HEK293T (cell line): Measurements from ENCODE around the gene HERC3.

Experiments used
- ARNT ChIP-seq: fragments of 450-650 bp; IDR thresholded peaks from 2 replicates; pipeline ENCODE4 v1.6.1; 2017; ENCODE audit warnings: mild to moderate bottlenecking
- BHLHE40 ChIP-seq: fragments of 450-650 bp; IDR thresholded peaks from 2 replicates; pipeline ENCODE4 v1.6.1; 2016; ENCODE audit warnings: mild to moderate bottlenecking, moderate library complexity, borderline replicate concordance
- ELF4 ChIP-seq: fragments of 450-650 bp; IDR thresholded peaks from 2 replicates; pipeline ENCODE4 v1.6.1; 2017; ENCODE audit warnings: antibody characterized with exemption
- FOXK2 ChIP-seq: fragments of 450-650 bp; IDR thresholded peaks from 2 replicates; pipeline ENCODE4 v1.6.1; 2016; ENCODE audit warnings: mild to moderate bottlenecking
- FOXM1 ChIP-seq: fragments of 450-650 bp; IDR thresholded peaks from 2 replicates; pipeline ENCODE4 v1.6.1; 2017; ENCODE audit warnings: mild to moderate bottlenecking, borderline replicate concordance
- HDGF ChIP-seq: fragments of 450-650 bp; IDR thresholded peaks from 2 replicates; pipeline ENCODE4 v1.6.1; 2017; ENCODE audit warnings: antibody characterized with exemption, borderline replicate concordance
- NFRKB ChIP-seq: fragments of 450-650 bp; IDR thresholded peaks from 2 replicates; pipeline ENCODE4 v1.6.1; 2016; ENCODE audit warnings: mild to moderate bottlenecking, moderate library complexity
- PKNOX1 ChIP-seq: fragments of 450-650 bp; IDR thresholded peaks from 2 replicates; pipeline ENCODE4 v1.6.1; 2016
- SP1 ChIP-seq: fragments of 450-650 bp; IDR thresholded peaks from 2 replicates; pipeline ENCODE4 v1.6.1; 2017
- TARDBP ChIP-seq: fragments of 450-650 bp; IDR thresholded peaks from 2 replicates; pipeline ENCODE4 v1.6.1; 2016

DNA sequence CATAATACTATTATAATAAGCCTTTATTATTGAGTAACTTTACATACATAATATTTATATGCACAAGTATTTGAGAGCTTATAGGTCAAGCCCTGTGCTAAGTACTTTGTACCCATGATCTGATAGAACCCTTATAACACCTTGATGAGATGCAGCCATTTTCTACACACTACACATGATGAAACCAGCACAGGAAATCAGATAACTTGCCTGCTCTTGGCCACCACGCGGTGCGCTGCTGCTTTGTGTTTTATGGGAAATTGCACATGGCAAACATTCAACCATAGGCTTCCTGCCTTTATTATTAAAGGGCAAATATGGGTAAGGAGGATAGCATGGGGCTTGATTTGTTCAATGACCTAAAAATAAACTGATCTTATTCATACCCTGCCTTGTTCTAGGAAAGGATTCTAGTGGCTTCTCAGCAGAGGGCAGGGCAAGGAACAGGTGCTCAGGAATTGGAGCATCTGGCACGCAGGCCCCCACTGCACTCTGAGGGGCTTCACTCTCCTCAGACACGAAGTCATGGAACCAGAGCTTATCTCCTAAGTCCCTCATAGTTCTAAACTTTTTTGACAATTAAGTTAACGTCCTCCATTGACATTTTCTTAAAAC is 137.0 kb downstream of the HERC3 start:
- TF ChIP-seq FOXM1 (no peak), ARNT (no peak), BHLHE40 (no peak), HDGF (no peak), NFRKB (no peak), SP1 (no peak), PKNOX1 (no peak), TARDBP (no peak), ELF4 (no peak), FOXK2 (no peak)
